WTC11 (cell line): ENCODE results near the gene PALD1.

Source experiments
- MXD4 ChIP-seq: fragments of 250-450 bp; sonication (Bioruptor Pico); IDR thresholded peaks from 2 replicates; pipeline ENCODE4 v1.8.0; 2021; ENCODE audit warnings: mild to moderate bottlenecking, moderate library complexity, borderline replicate concordance
- ZBTB21 ChIP-seq: sonication (generic); formaldehyde crosslinking; IDR thresholded peaks from 2 replicates; pipeline ENCODE4 v1.8.1; 2023; ENCODE audit warnings: mild to moderate bottlenecking, missing genetic modification reagents, borderline replicate concordance
- ZNF138 ChIP-seq: sonication (generic); formaldehyde crosslinking; conservative IDR thresholded peaks from 2 replicates; pipeline ENCODE4 v1.8.1; 2022; ENCODE audit warnings: mild to moderate bottlenecking, moderate library complexity, missing genetic modification reagents
- ZNF396 ChIP-seq: fragments of 250-450 bp; sonication (Bioruptor Pico); IDR thresholded peaks from 2 replicates; pipeline ENCODE4 v1.8.0; 2021; ENCODE audit warnings: mild to moderate bottlenecking, moderate library complexity, borderline replicate concordance
- TF ChIP-seq, protein P1 (sequence below): fragments of 200-600 bp; IDR thresholded peaks from 2 replicates; pipeline ENCODE4 v1.8.0; 2022; ENCODE audit warnings: antibody characterized with exemption
- TF ChIP-seq, protein P2 (sequence below): sonication (generic); formaldehyde crosslinking; IDR thresholded peaks from 2 replicates; pipeline ENCODE4 v1.8.0; 2022; ENCODE audit warnings: mild to moderate bottlenecking, missing genetic modification reagents
- TF ChIP-seq, protein P3 (sequence below): sonication (generic); formaldehyde crosslinking; IDR thresholded peaks from 2 replicates; pipeline ENCODE4 v1.8.0; 2022; ENCODE audit warnings: mild to moderate bottlenecking, missing genetic modification reagents
- TF ChIP-seq, protein P4 (sequence below): sonication (generic); formaldehyde crosslinking; IDR thresholded peaks from 2 replicates; pipeline ENCODE4 v1.8.0; 2022; ENCODE audit warnings: mild to moderate bottlenecking, missing genetic modification reagents
- TF ChIP-seq, protein P5 (sequence below): sonication (generic); formaldehyde crosslinking; conservative IDR thresholded peaks from 2 replicates; pipeline ENCODE4 v1.8.1; 2023; ENCODE audit warnings: mild to moderate bottlenecking, low read depth, missing genetic modification reagents, moderate library complexity

DNA sequence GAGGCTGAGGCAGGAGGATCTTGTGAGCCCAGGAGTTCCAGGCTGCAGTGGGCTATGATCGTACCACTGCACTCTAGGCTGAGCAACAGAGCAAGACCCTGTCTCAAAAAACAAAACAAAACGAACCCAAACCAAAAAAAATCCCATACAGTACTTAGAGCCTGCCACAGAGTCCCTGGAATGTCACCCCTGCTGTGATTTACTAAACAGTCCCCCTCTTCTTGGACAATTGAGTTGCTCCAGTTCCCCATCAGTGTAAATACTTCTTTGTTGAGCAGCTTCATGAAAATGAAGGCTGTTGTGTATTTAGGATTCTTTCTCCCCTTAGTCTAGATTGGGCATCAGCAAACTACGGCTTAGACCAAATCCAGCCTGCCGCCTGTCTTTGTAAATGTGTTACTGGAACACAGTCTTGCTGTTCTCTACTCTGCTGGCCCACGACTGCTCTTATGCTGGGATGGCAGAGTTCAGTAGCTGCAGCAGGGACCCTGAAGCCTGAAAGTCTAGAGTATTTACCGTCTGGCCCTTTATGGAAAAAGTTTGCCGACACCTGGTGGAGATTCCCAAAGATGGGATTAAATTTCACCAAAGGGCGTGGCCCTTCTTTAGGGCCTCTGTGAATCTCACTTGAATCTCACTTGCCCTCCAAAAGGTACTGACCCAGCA, 57.8 kb downstream of the PALD1 start:
- TF ChIP-seq ZNF396 (CRISPR knock-in tag) (no peak), MXD4 (CRISPR knock-in tag) (no peak), ZNF138 (CRISPR knock-in tag) (no peak), ZBTB21 (no peak)
- TF ChIP-seq, protein P1, sequence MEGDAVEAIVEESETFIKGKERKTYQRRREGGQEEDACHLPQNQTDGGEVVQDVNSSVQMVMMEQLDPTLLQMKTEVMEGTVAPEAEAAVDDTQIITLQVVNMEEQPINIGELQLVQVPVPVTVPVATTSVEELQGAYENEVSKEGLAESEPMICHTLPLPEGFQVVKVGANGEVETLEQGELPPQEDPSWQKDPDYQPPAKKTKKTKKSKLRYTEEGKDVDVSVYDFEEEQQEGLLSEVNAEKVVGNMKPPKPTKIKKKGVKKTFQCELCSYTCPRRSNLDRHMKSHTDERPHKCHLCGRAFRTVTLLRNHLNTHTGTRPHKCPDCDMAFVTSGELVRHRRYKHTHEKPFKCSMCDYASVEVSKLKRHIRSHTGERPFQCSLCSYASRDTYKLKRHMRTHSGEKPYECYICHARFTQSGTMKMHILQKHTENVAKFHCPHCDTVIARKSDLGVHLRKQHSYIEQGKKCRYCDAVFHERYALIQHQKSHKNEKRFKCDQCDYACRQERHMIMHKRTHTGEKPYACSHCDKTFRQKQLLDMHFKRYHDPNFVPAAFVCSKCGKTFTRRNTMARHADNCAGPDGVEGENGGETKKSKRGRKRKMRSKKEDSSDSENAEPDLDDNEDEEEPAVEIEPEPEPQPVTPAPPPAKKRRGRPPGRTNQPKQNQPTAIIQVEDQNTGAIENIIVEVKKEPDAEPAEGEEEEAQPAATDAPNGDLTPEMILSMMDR: no peak; the same call in 1 of the 2 replicates
- TF ChIP-seq, protein P2, sequence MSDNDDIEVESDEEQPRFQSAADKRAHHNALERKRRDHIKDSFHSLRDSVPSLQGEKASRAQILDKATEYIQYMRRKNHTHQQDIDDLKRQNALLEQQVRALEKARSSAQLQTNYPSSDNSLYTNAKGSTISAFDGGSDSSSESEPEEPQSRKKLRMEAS (CRISPR knock-in tag): no peak
- TF ChIP-seq, protein P3, sequence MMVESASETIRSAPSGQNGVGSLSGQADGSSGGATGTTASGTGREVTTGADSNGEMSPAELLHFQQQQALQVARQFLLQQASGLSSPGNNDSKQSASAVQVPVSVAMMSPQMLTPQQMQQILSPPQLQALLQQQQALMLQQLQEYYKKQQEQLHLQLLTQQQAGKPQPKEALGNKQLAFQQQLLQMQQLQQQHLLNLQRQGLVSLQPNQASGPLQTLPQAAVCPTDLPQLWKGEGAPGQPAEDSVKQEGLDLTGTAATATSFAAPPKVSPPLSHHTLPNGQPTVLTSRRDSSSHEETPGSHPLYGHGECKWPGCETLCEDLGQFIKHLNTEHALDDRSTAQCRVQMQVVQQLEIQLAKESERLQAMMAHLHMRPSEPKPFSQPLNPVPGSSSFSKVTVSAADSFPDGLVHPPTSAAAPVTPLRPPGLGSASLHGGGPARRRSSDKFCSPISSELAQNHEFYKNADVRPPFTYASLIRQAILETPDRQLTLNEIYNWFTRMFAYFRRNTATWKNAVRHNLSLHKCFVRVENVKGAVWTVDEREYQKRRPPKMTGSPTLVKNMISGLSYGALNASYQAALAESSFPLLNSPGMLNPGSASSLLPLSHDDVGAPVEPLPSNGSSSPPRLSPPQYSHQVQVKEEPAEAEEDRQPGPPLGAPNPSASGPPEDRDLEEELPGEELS (CRISPR knock-in tag): no peak
- TF ChIP-seq, protein P4, sequence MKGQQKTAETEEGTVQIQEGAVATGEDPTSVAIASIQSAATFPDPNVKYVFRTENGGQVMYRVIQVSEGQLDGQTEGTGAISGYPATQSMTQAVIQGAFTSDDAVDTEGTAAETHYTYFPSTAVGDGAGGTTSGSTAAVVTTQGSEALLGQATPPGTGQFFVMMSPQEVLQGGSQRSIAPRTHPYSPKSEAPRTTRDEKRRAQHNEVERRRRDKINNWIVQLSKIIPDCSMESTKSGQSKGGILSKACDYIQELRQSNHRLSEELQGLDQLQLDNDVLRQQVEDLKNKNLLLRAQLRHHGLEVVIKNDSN (CRISPR knock-in tag): no peak
- TF ChIP-seq, protein P5, sequence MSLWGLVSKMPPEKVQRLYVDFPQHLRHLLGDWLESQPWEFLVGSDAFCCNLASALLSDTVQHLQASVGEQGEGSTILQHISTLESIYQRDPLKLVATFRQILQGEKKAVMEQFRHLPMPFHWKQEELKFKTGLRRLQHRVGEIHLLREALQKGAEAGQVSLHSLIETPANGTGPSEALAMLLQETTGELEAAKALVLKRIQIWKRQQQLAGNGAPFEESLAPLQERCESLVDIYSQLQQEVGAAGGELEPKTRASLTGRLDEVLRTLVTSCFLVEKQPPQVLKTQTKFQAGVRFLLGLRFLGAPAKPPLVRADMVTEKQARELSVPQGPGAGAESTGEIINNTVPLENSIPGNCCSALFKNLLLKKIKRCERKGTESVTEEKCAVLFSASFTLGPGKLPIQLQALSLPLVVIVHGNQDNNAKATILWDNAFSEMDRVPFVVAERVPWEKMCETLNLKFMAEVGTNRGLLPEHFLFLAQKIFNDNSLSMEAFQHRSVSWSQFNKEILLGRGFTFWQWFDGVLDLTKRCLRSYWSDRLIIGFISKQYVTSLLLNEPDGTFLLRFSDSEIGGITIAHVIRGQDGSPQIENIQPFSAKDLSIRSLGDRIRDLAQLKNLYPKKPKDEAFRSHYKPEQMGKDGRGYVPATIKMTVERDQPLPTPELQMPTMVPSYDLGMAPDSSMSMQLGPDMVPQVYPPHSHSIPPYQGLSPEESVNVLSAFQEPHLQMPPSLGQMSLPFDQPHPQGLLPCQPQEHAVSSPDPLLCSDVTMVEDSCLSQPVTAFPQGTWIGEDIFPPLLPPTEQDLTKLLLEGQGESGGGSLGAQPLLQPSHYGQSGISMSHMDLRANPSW (CRISPR knock-in tag): no peak
